H1 (cell line): Measurements from ENCODE around the gene FBN3. TPM values are rescaled to one million over a fixed set of nuclear protein-coding genes. Genes with fewer than 3 reads are reported as not detected.

Source experiments
- CTCF ChIA-PET: fragments of 300-600 bp; sonication (Branson Sonifier 250); formaldehyde crosslinking; loops from one replicate; lab custom pipeline; 2021; ENCODE audit not compliant: partially characterized antibody; lab: Charles Lee
- POLR2A ChIA-PET: fragments of 300-600 bp; sonication (Branson Sonifier 250); formaldehyde crosslinking; loops from one replicate; lab custom pipeline; 2021; ENCODE audit warnings: inconsistent platforms; ENCODE audit not compliant: partially characterized antibody; lab: Charles Lee
- DNase-seq, 2 experiments: peaks; one replicate each; pipeline versions ENCODE4 v3.0.0 to v3.0.0-alpha.2; 2010 to 2022; ENCODE audit warnings: low spot score in 2 of 2, low read depth in 1 of 2, mixed read lengths in 1 of 2
- FAIRE-seq: peaks from 2 replicates; lab custom pipeline; 2011; peaks lifted over from hg19 to GRCh38; lab: Jason Lieb, UNC
- H2AFZ ChIP-seq: 2 replicates; pipeline ENCODE4 v1.8.1; 2012; ENCODE audit warnings: low read length, inconsistent platforms
- H2AK5ac ChIP-seq: 2 replicates; pipeline ENCODE4 v1.6.1; 2013; ENCODE audit warnings: low read depth, low read length
- H2BK120ac ChIP-seq: replicated peaks from 2 replicates; pipeline ENCODE3; 2013; ENCODE audit warnings: low read depth, low read length, inconsistent platforms
- H2BK12ac ChIP-seq: 2 replicates; pipeline ENCODE4 v1.6.1; 2013; ENCODE audit warnings: low read depth, low read length
- H2BK15ac ChIP-seq: 2 replicates; pipeline ENCODE4 v1.6.1; 2013; ENCODE audit warnings: low read length
- H2BK20ac ChIP-seq: 2 replicates; pipeline ENCODE4 v1.6.1; 2013; ENCODE audit warnings: low read length
- H2BK5ac ChIP-seq: 2 replicates; pipeline ENCODE4 v1.6.1; 2013; ENCODE audit warnings: low read depth, low read length
- H3K14ac ChIP-seq: 2 replicates; pipeline ENCODE4 v1.6.1; 2013; ENCODE audit warnings: inconsistent platforms; ENCODE audit not compliant: insufficient read length
- H3K18ac ChIP-seq: 2 replicates; pipeline ENCODE4 v1.6.1; 2013; ENCODE audit warnings: low read length; ENCODE audit errors: extremely low read depth
- H3K23ac ChIP-seq: 2 replicates; pipeline ENCODE4 v1.6.1; 2013; ENCODE audit warnings: inconsistent platforms; ENCODE audit not compliant: insufficient read length
- H3K23me2 ChIP-seq: 2 replicates; pipeline ENCODE4 v1.6.1; 2013; ENCODE audit warnings: low read depth, low read length
- H3K27ac ChIP-seq: 2 replicates; pipeline ENCODE4 v1.6.1; 2011; ENCODE audit warnings: low read depth, low read length, inconsistent platforms
- H3K27me3 ChIP-seq, 4 experiments: replicated peaks in 1 of 4; 1 replicate in 1 of 4; 2 replicates in 3 of 4; pipeline versions ENCODE4 v1.6.1 to v1.8.1; 2011 to 2013; ENCODE audit warnings: low read length in 3 of 4, mild to moderate bottlenecking in 3 of 4, inconsistent platforms in 2 of 4, mixed read lengths in 2 of 4, moderate library complexity in 1 of 4; ENCODE audit not compliant: control insufficient read depth in 3 of 4, insufficient read depth in 3 of 4; ENCODE audit errors: extremely low read depth in 1 of 4
- H3K36me3 ChIP-seq, 4 experiments: 2 replicates each; pipeline versions ENCODE4 v1.6.1 to v1.8.1; 2011 to 2013; ENCODE audit warnings: mild to moderate bottlenecking in 4 of 4, low read length in 3 of 4, moderate library complexity in 2 of 4, control low read depth in 1 of 4, inconsistent platforms in 1 of 4; ENCODE audit not compliant: insufficient read depth in 4 of 4, control insufficient read depth in 2 of 4
- H3K4ac ChIP-seq: replicated peaks from 2 replicates; pipeline ENCODE3; 2013; ENCODE audit warnings: low read length, low read depth, mixed read lengths, inconsistent platforms; ENCODE audit not compliant: insufficient read length
- H3K4me1 ChIP-seq, 4 experiments: replicated peaks in 1 of 4; 1 replicate in 1 of 4; 2 replicates in 3 of 4; pipeline versions ENCODE4 v1.6.1 to v1.8.1; 2011 to 2013; ENCODE audit warnings: low read length in 3 of 4, inconsistent platforms in 2 of 4, mixed read lengths in 1 of 4; ENCODE audit not compliant: insufficient read depth in 4 of 4, control insufficient read depth in 3 of 4
- H3K4me2 ChIP-seq, 2 experiments: 2 replicates each; pipeline versions ENCODE4 v1.6.1 to v1.8.1; 2011 to 2013; ENCODE audit warnings: low read depth in 2 of 2, low read length in 2 of 2, control low read depth in 1 of 2, inconsistent platforms in 1 of 2, mild to moderate bottlenecking in 1 of 2; ENCODE audit not compliant: insufficient read depth in 1 of 2
- H3K4me3 ChIP-seq, 4 experiments: fragments of 200-600, 300-600 bp in 1 of 4; sonication (generic), shearing (Covaris generic), sonication (Bioruptor Twin) in 1 of 4; 2 replicates each; pipeline versions ENCODE4 v1.5.1 to v1.8.1; 2011 to 2016; ENCODE audit warnings: low read length in 4 of 4, low read depth in 3 of 4, control low read depth in 2 of 4, inconsistent platforms in 2 of 4, mild to moderate bottlenecking in 2 of 4, mixed read lengths in 1 of 4, moderate library complexity in 1 of 4; ENCODE audit not compliant: insufficient read depth in 2 of 4; ENCODE audit errors: extremely low read depth in 1 of 4
- H3K56ac ChIP-seq: replicated peaks from 2 replicates; pipeline ENCODE3; 2013; ENCODE audit warnings: low read depth, mild to moderate bottlenecking, mixed read lengths, low read length, inconsistent platforms; ENCODE audit not compliant: insufficient read length
- H3K79me1 ChIP-seq: 2 replicates; pipeline ENCODE4 v1.6.1; 2013; ENCODE audit warnings: low read depth, low read length, control low read depth
- H3K79me2 ChIP-seq, 2 experiments: 2 replicates each; pipeline versions ENCODE4 v1.6.1 to v1.8.1; 2012 to 2013; ENCODE audit warnings: low read length in 2 of 2, mild to moderate bottlenecking in 2 of 2, inconsistent platforms in 1 of 2; ENCODE audit not compliant: insufficient read depth in 2 of 2, control insufficient read depth in 1 of 2
- H3K9ac ChIP-seq, 4 experiments: replicated peaks in 1 of 4; 1 replicate in 1 of 4; 2 replicates in 3 of 4; pipeline versions ENCODE4 v1.6.1 to v1.8.1; 2011 to 2013; ENCODE audit warnings: low read depth in 3 of 4, low read length in 3 of 4, control low read depth in 2 of 4, mild to moderate bottlenecking in 2 of 4, moderate library complexity in 2 of 4, inconsistent platforms in 1 of 4; ENCODE audit errors: extremely low read depth in 1 of 4
- H3K9me3 ChIP-seq, 2 experiments: 2 replicates each; pipeline versions ENCODE4 v1.6.1 to v1.8.1; 2012 to 2013; ENCODE audit warnings: mild to moderate bottlenecking in 2 of 2, moderate library complexity in 2 of 2, control low read depth in 1 of 2, inconsistent platforms in 1 of 2, low read depth in 1 of 2, low read length in 1 of 2, mixed read lengths in 1 of 2; ENCODE audit not compliant: insufficient read depth in 2 of 2
- H4K20me1 ChIP-seq, 2 experiments: replicated peaks in 1 of 2; 2 replicates each; pipeline versions ENCODE3 to v1.8.1; 2011 to 2013; ENCODE audit warnings: inconsistent platforms in 2 of 2, low read length in 2 of 2, mild to moderate bottlenecking in 1 of 2; ENCODE audit not compliant: insufficient read depth in 2 of 2, control insufficient read depth in 1 of 2
- H4K5ac ChIP-seq: 2 replicates; pipeline ENCODE4 v1.6.1; 2013; ENCODE audit warnings: low read length, low read depth, mixed read lengths, inconsistent platforms; ENCODE audit not compliant: insufficient read length
- H4K8ac ChIP-seq: 2 replicates; pipeline ENCODE4 v1.8.0; 2013; ENCODE audit warnings: mild to moderate bottlenecking, moderate library complexity, low read length, inconsistent platforms; ENCODE audit not compliant: insufficient read depth; ENCODE audit errors: extremely low read depth
- H4K91ac ChIP-seq: replicated peaks from 2 replicates; pipeline ENCODE3; 2013; ENCODE audit warnings: low read length, mixed read lengths, inconsistent platforms; ENCODE audit not compliant: insufficient read length
- CREB1 ChIP-seq: IDR thresholded peaks from 2 replicates; pipeline ENCODE4 v1.6.1; 2012; ENCODE audit warnings: inconsistent platforms
- GABPA ChIP-seq: IDR thresholded peaks from 2 replicates; pipeline ENCODE4 v1.6.1; 2011; ENCODE audit warnings: mild to moderate bottlenecking, low read length, moderate library complexity, borderline replicate concordance; ENCODE audit not compliant: insufficient read depth
- HDAC6 ChIP-seq: IDR thresholded peaks from one replicate; pipeline ENCODE4 v1.7.1; 2012; ENCODE audit warnings: low read depth, mild to moderate bottlenecking, inconsistent platforms, low read length, moderate library complexity
- KDM1A ChIP-seq: fragments of 200-600, 300-600 bp; sonication (generic); IDR thresholded peaks from 2 replicates; pipeline ENCODE4 v1.7.1; 2016; ENCODE audit warnings: mild to moderate bottlenecking, low read length, borderline replicate concordance
- MAX ChIP-seq: IDR thresholded peaks from 2 replicates; pipeline ENCODE4 v1.6.1; 2012; ENCODE audit warnings: inconsistent platforms
- NANOG ChIP-seq: IDR thresholded peaks from 2 replicates; pipeline ENCODE4 v1.6.1; 2011; ENCODE audit warnings: low read length, low read depth, mild to moderate bottlenecking, inconsistent platforms; ENCODE audit not compliant: insufficient read depth, poor library complexity, severe bottlenecking
- RNF2 ChIP-seq: fragments of 200-900, 300-1000 bp; sonication (generic); IDR thresholded peaks from 2 replicates; pipeline ENCODE4 v1.7.1; 2016; ENCODE audit warnings: borderline replicate concordance, low read depth, mild to moderate bottlenecking, antibody characterized with exemption, low read length; ENCODE audit not compliant: poor library complexity, severe bottlenecking; ENCODE audit errors: missing control alignments
- ZNF274 ChIP-seq: IDR thresholded peaks from 2 replicates; pipeline ENCODE4 v1.7.0; 2012; ENCODE audit warnings: low read length, borderline replicate concordance; ENCODE audit errors: extremely low read depth
- WGBS, 2 experiments: shearing (Covaris generic) in 1 of 2; methylation state at CpG; one replicate each; pipeline versions ENCODE4 v1.1.6 to v1.1.7; 2013 to 2015; ENCODE audit warnings: low lambda C conversion rate in 2 of 2, mixed read lengths in 2 of 2, inconsistent platforms in 1 of 2, low coverage in 1 of 2, missing lambda C conversion rate in 1 of 2; ENCODE audit not compliant: insufficient replicate concordance in 2 of 2, insufficient coverage in 1 of 2, insufficient read length in 1 of 2; ENCODE audit errors: extremely low coverage in 1 of 2, missing lambda C conversion rate in 1 of 2; 5-methylcytosine and 5-hydroxymethylcytosine counted together
- polyA plus RNA-seq, 7 experiments: library from polyadenylated mRNA; depleted of rRNA in 3 of 7; stranded (reverse) in 5 of 7; unstranded in 2 of 7; fragments of >200 nt in 5 of 7; fragments of 200-250 nt in 2 of 7; gene quantifications; 1 replicate in 5 of 7; 2 replicates in 1 of 7; 4 replicates in 1 of 7; pipeline versions ENCODE4 v1.2.1 to v1.2.3, GENCODE V29; 2011 to 2013; ENCODE audit warnings: missing spikeins in 2 of 7, mixed read lengths in 2 of 7
- total RNA-seq: library from RNA; stranded (reverse); fragmentation: NEBNext Ultra II Directional; extraction: Animal tissue kit (Norgen Biotek cat#: 25700); gene quantifications from 2 replicates; pipeline ENCODE4 v1.2.1, GENCODE V29; 2021

The FBN3 gene
- total and polyA plus RNA-seq, 2 of the 8 experiments (the other 6 are each of a cell fraction or from before 2014, with no cell fraction given), result 37.1 to 38.7 TPM

DNA sequence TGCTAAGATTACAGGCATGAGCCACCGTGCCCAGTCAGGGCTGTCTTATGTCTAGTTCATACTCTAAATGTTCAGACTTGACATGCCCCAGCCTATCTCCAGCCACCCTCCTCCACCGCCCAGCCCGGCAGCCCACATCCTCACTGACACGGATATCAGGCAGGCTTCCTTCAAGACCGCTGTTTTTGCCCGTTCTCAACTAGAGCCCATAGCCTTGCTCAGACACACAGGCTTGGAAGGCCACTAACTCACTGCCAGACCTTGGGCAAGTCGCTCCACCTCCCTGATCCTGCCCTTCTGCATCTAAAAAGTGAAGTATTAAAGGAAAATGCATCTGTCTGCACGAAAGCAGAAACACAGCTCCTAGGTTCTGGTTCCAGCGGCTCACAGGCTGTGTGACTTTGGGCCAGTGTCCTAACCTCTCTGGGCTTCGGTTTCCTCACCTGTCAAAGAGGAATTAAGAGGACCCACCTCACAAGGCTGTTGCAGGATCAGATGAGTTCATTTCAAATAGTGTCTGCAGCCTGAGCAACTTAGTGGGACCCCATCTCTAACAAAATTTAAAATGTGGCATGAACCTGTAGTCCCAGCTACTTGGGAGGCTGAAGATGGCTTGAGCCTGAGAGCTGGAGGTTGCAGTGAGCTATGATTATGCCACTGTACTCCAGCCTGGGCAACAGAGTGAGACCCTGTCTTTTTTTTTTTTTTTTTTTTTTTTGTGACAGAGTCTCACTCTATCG is 45.3 kb upstream of the FBN3 start:
- Histone ChIP-seq H2AK5ac (peak overlapping the region; percentile 68; the same call in 1 of the 2 replicates), H3K4ac (peak overlapping the region; percentile 98), H4K91ac (peak overlapping the region; percentile 98), H3K27me3 (no peaks in the 10 kb centered on the region), H3K79me2 (no peaks in the 10 kb centered on the region), H3K9me3 (no peaks in the 10 kb centered on the region), H3K23ac (no peak overlapping the region), H2AFZ (no peak overlapping the region), H2BK15ac (peak overlapping the region; percentile 77; the same call in 1 of the 2 replicates), H2BK12ac (peak overlapping the region; percentile 99; the same call in 1 of the 2 replicates), H3K14ac (no peak overlapping the region), H3K4me1 (peaks cover 0 to 6% (median 3%) of the 10 kb centered on the region in 4 experiments; a peak in 5 of 7 replicates), H3K4me3 (no peak overlapping the region), H2BK5ac (peak overlapping the region; percentile 95; the same call in 1 of the 2 replicates), H3K18ac (peak overlapping the region; percentile 65), H3K4me2 (no peak overlapping the region), H4K8ac (0 out of 2 replicates have a peak overlapping the region, but pooled peaks have one; percentile 38), H3K9ac (no peak overlapping the region), H2BK120ac (peak overlapping the region; percentile 85), H4K5ac (peak overlapping the region; percentile 42), H3K56ac (no peak overlapping the region), H3K36me3 (no peaks in the 10 kb centered on the region), H3K27ac (no peak overlapping the region), H4K20me1 (no peaks in the 10 kb centered on the region), H2BK20ac (peak overlapping the region; percentile 99; the same call in 1 of the 2 replicates), H3K79me1 (no peaks in the 10 kb centered on the region), H3K23me2 (no peaks in the 10 kb centered on the region; the same call in 1 of the 2 replicates)
- 85% methylated on average over 11 of the region's 11 CpGs; no CpG with 5 or more reads in 1 of the 2 experiments for WGBS, 2 experiments
- POLR2A ChIA-PET, result interaction anchor here (0.7 to 2.1 kb wide), 3 partner anchors 9 to 42 kb away, joined by 3 to 13 read pairs (median 3); no protein-coding TSS in a partner anchor
- CTCF ChIA-PET, result interaction anchor here (0.6 to 1.5 kb wide), 3 partner anchors 16 to 125 kb away, joined by 3 to 4 read pairs (median 3); no protein-coding TSS in a partner anchor
- no peak for DNase-seq
- no peak for FAIRE-seq
- no peak for TF ChIP-seq ZNF274
- no peak for TF ChIP-seq HDAC6
- TF ChIP-seq CREB1, result no peak
- no peak for TF ChIP-seq NANOG
- no peak for TF ChIP-seq RNF2
- no peak for TF ChIP-seq MAX
- TF ChIP-seq KDM1A, result peak; percentile 95
- no peak for TF ChIP-seq GABPA
